Breast epithelium (tissue), 4 donors: ENCODE results near the gene TMEM59. TPM values are rescaled to one million over a fixed set of nuclear protein-coding genes. Genes with fewer than 3 reads are reported as not detected.
"Not testable (repeated sequence)": the region's sequence is repeated elsewhere in the genome, so short reads cannot be mapped to it uniquely, and the experiment has no call there.

Experiments
- DNase-seq, 2 donors: peaks; one replicate each; pipeline ENCODE4 v3.0.0-alpha.2; 2019; ENCODE audit warnings: low spot score in 2 of 2
- H3K27ac ChIP-seq, 2 donors: fragments of 200-600 bp; sonication (generic) in 1 of 2; one replicate each; pipeline ENCODE4 v1.5.1; 2016 to 2019; ENCODE audit warnings: mild to moderate bottlenecking in 1 of 2
- H3K27me3 ChIP-seq, 2 donors: fragments of 200-600 bp; sonication (generic) in 1 of 2; one replicate each; pipeline versions ENCODE4 v1.5.1 to v1.6.0; 2017 to 2019; ENCODE audit warnings: control low read depth in 1 of 2, mild to moderate bottlenecking in 1 of 2
- H3K36me3 ChIP-seq: fragments of 200-600 bp; one replicate; pipeline ENCODE4 v1.5.1; 2019
- H3K4me1 ChIP-seq, 2 donors: fragments of 200-600 bp; sonication (generic); one replicate each; pipeline ENCODE4 v1.5.1; 2016 to 2019; ENCODE audit warnings: control low read depth in 1 of 2
- H3K4me3 ChIP-seq, 3 donors: fragments of 200-600 bp; sonication (generic); 1 replicate in 2 of 3; 2 replicates in 1 of 3; pipeline ENCODE4 v1.5.1; 2016 to 2019; ENCODE audit warnings: mild to moderate bottlenecking in 3 of 3, moderate library complexity in 2 of 3
- H3K9me3 ChIP-seq, 2 donors: fragments of 200-600 bp; sonication (generic) in 1 of 2; one replicate each; pipeline ENCODE4 v1.5.1; 2016 to 2019; ENCODE audit warnings: control low read depth in 1 of 2
- POLR2A ChIP-seq: fragments of 450-650 bp; IDR thresholded peaks from one replicate; pipeline ENCODE4 v1.6.1; 2016; ENCODE audit warnings: antibody characterized with exemption, mild to moderate bottlenecking, moderate library complexity
- POLR2AphosphoS5 ChIP-seq, 3 donors: sonication (generic); formaldehyde crosslinking; IDR thresholded peaks; one replicate each; pipeline ENCODE4 v1.6.1; 2017; ENCODE audit warnings: antibody characterized with exemption in 3 of 3
- intact Hi-C: fragments of 100-400 bp; cut with DNase I; formaldehyde crosslinking; loops from one replicate; pipeline ENCODE4 v1.15.1; 2023; ENCODE audit warnings: low total_unique reads
- total RNA-seq, 3 donors: library from RNA; depleted of rRNA; stranded (reverse); fragments of >200 nt; gene quantifications; one replicate each; pipeline ENCODE4 v1.1.0, GENCODE V29; 2016
- TF ChIP-seq, protein P1 (sequence below), 3 donors: fragments of 450-650 bp; IDR thresholded peaks; one replicate each; pipeline ENCODE4 v1.5.1; 2016 to 2017; ENCODE audit warnings: antibody characterized with exemption in 3 of 3, mild to moderate bottlenecking in 3 of 3, moderate library complexity in 3 of 3

Gene TMEM59
- total RNA-seq, 3 donors from 2014 or later = 348 to 498 (median 388) TPM

DNA sequence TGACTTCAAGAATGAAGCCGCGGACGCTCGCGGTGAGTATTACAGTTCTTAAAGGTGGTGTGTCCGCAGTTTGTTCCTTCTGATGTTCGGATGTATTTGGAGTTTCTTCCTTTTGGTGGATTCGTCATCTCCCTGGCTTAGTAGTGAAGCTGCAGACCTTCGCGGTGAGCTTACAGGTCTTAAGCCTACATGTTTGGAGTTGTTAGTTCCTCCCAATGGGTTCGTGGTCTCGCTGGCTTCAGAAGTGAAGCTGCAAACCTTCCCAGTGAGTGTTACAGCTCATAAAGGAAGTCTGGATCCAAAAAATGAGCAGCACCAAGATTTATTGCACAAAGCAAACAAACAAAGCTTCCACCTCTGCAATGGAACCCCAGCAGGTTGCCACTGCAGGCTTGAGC is 49.8 kb downstream of the TMEM59 start:
- Histone ChIP-seq H3K36me3 (no peaks in the 10 kb centered on the region), H3K27me3 (no peaks in the 10 kb centered on the region), H3K4me3 (no peak overlapping the region), H3K4me1 (no peaks in the 10 kb centered on the region), H3K27ac (no peak overlapping the region), H3K9me3 (no peaks in the 10 kb centered on the region)
- DNase-seq = no peak
- no peak for TF ChIP-seq POLR2AphosphoS5 (IDR thresholded peaks at IDR 0.05)
- TF ChIP-seq, protein P1, sequence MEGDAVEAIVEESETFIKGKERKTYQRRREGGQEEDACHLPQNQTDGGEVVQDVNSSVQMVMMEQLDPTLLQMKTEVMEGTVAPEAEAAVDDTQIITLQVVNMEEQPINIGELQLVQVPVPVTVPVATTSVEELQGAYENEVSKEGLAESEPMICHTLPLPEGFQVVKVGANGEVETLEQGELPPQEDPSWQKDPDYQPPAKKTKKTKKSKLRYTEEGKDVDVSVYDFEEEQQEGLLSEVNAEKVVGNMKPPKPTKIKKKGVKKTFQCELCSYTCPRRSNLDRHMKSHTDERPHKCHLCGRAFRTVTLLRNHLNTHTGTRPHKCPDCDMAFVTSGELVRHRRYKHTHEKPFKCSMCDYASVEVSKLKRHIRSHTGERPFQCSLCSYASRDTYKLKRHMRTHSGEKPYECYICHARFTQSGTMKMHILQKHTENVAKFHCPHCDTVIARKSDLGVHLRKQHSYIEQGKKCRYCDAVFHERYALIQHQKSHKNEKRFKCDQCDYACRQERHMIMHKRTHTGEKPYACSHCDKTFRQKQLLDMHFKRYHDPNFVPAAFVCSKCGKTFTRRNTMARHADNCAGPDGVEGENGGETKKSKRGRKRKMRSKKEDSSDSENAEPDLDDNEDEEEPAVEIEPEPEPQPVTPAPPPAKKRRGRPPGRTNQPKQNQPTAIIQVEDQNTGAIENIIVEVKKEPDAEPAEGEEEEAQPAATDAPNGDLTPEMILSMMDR (IDR thresholded peaks at IDR 0.05) = no peak
- intact Hi-C loops = no loop called here

DNA sequence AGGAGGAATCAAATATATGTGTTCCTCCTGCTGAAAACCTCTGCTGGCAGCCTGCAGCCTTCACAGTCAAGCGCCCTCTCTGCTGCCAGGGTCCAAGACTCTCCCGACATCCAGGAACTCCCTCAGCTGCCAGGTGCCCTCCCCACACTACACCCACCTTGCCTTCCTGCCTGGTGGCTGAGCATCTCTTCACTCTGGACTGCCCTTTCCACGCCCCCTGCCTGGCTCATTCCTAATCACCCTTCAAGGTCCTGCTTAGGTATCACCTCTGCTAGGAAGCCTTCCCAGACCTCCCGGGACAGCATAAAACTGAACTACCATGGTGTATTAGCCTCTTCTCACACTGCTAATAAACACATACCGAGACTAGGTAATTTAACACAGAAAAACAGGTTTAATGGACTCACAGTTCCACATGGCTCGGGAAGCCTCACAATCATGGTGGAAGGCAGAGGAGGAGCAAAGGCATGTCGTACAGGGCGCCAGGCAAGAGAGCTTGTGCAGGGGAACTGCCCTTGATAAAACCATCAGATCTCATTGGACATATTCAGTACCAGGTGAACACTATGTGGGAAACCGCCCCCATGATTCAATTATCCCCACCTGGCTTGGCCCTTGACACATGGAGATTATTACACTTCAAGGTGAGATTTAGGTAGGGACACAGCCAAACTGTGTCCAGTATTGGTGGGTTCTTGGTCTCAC is 50.3 kb downstream of the TMEM59 start:
- no peak for TF ChIP-seq POLR2AphosphoS5 (IDR thresholded peaks at IDR 0.05)
- H3K36me3 ChIP-seq = no peaks in the 10 kb centered on the region
- H3K27ac ChIP-seq = no peak overlapping the region
- DNase-seq = no peak
- H3K9me3 ChIP-seq = no peaks in the 10 kb centered on the region
- intact Hi-C loops = no loop called here
- H3K4me3 ChIP-seq = no peak overlapping the region
- H3K27me3 ChIP-seq = no peaks in the 10 kb centered on the region
- no peaks in the 10 kb centered on the region for H3K4me1 ChIP-seq

DNA sequence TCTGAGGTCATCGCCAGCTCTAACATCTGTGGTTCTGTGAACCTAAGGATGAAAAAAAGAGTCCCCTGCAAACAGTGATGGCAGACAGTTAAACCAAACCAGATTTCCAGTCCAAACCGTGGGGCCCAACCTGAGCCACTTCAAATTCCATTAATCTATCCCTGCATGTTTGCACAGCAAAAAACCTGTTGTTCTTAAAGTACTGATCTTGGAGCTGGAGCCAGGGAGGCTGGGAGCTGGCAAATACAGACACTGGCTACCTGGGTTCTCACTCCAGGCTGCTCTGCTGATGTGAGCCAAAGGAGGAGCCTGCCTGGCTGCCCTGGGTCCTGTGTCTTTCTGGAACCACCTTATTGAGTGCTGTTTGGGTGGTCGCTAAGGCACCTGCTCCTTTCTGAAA is 51.4 kb downstream of the TMEM59 start:
- no peak overlapping the region for H3K4me3 ChIP-seq
- intact Hi-C loops = no loop called here
- H3K9me3 ChIP-seq = no peaks in the 10 kb centered on the region
- H3K27ac ChIP-seq = no peak overlapping the region
- TF ChIP-seq POLR2A (no peak), POLR2AphosphoS5 (IDR thresholded peaks at IDR 0.05) (no peak)
- TF ChIP-seq, protein P1 (IDR thresholded peaks at IDR 0.05) = no peak
- DNase-seq = no peak
- H3K36me3 ChIP-seq = no peaks in the 10 kb centered on the region
- H3K4me1 ChIP-seq = no peaks in the 10 kb centered on the region
- no peaks in the 10 kb centered on the region for H3K27me3 ChIP-seq

DNA sequence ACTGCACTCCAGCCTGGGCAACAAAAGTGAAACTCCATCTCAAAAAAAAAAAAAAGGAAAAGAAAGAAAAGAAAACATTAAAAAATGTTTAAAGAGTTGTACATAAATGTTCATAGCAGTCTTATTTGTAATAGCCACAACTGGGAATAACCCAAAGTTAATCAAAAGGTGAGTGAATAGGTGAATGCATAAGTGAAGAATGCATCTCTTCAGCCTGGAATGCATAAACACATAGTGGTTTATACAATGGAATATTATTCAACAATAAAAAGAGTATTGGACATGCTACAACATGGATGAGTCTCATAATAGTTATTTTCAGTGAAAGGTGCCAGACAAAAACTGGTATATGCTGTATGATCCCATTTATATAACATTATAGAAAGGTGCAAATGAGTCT is 53.1 kb downstream of the TMEM59 start:
- Histone ChIP-seq H3K36me3 (no peaks in the 10 kb centered on the region), H3K4me3 (no peak overlapping the region), H3K4me1 (no peaks in the 10 kb centered on the region), H3K27me3 (no peaks in the 10 kb centered on the region), H3K27ac (no peak overlapping the region), H3K9me3 (no peaks in the 10 kb centered on the region)
- TF ChIP-seq, protein P1 (IDR thresholded peaks at IDR 0.05) = no peak
- TF ChIP-seq POLR2AphosphoS5 (IDR thresholded peaks at IDR 0.05) (no peak), POLR2A (no peak)
- intact Hi-C loops = no loop called here
- no peak for DNase-seq

DNA sequence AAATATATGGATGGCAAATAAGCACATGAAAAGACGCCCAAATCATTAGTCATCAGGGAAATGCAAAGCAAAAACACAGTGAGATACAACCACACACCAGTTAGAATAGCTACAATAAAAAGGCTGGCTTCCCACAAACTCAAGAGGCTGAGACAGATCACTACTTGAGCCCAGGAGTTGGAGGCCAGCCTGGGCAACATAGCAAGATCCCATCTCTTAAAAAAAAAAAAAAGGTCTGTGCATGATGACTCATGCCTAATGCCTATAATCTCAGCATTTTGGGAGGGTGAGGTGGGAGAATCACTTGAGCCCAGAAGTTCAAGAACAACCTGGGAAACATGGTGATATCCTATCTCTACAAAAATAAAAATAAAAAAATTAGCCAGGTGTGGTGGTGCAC is 54.8 kb downstream of the TMEM59 start:
- TF ChIP-seq POLR2A = no peak
- TF ChIP-seq, protein P1 (IDR thresholded peaks at IDR 0.05) = no peak
- no peak for TF ChIP-seq POLR2AphosphoS5 (IDR thresholded peaks at IDR 0.05)
- intact Hi-C loops = no loop called here
- H3K4me3 ChIP-seq = no peak overlapping the region
- no peak for DNase-seq
- no peak overlapping the region for H3K27ac ChIP-seq
- no peaks in the 10 kb centered on the region for H3K36me3 ChIP-seq
- H3K4me1 ChIP-seq = no peaks in the 10 kb centered on the region
- H3K9me3 ChIP-seq = no peaks in the 10 kb centered on the region
- no peaks in the 10 kb centered on the region for H3K27me3 ChIP-seq

DNA sequence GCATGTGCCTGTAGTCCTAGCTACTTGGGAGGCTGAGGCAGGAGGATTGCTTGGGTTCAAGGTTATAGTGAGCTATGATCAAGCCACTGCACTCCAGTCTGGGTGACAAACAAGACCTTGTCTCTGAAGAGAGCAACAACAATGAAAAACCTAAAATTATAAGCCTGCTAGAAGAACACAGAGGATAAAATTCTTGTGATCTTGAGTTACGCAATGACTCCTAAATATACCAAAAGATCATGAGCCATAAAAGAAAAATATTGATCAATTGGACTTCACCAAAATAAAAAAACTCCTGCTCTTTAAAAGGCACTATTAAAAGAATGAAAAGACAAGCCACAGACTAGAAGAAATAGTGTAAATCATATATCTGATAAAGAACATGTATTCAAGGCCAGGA is 57.3 kb downstream of the TMEM59 start:
- DNase-seq = no peak
- H3K4me3 ChIP-seq = no peak overlapping the region
- H3K4me1 ChIP-seq = no peaks in the 10 kb centered on the region
- no peaks in the 10 kb centered on the region for H3K9me3 ChIP-seq
- no peak overlapping the region for H3K27ac ChIP-seq
- intact Hi-C loops = no loop called here
- TF ChIP-seq POLR2AphosphoS5 (IDR thresholded peaks at IDR 0.05) = no peak
- TF ChIP-seq POLR2A = no peak
- TF ChIP-seq, protein P1 (IDR thresholded peaks at IDR 0.05) = no peak
- H3K36me3 ChIP-seq = no peaks in the 10 kb centered on the region
- H3K27me3 ChIP-seq = no peaks in the 10 kb centered on the region

DNA sequence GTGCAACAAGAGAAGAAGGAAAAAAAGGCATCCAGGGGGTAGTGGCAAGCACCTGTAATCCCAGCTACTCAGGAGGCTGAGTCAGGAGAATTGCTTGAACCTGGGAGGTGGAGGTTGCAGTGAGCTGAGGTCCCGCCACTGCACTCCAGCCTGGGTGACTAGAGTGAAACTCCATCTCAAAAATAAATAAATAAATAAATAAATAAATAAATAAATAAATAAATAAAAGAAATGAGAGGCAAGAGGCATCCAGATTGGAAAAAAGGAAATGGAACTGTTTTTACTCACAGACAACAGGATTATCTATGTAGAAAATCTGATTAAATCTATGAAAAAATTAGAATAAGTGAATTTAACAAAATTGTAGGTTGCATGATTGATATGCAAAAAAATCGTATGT is 58.5 kb downstream of the TMEM59 start:
- H3K9me3 ChIP-seq, DNase-seq: not testable (repeated sequence)

More for the DNA sequence above, 58.5 kb downstream of the TMEM59 start:
- H3K4me3 ChIP-seq, H3K36me3 ChIP-seq, H3K27ac ChIP-seq, intact Hi-C loops, H3K4me1 ChIP-seq, H3K27me3 ChIP-seq: not testable (repeated sequence)
